Neural cell (in vitro differentiated cells): ENCODE measurements around the gene PARP3. TPM values are rescaled to one million over a fixed set of nuclear protein-coding genes. Genes with fewer than 3 reads are reported as not detected.
"Not testable (repeated sequence)": the region's sequence is repeated elsewhere in the genome, so short reads cannot be mapped to it uniquely, and the experiment has no call there.

Experiments
- H2AFZ ChIP-seq: fragments of 200-600, 300-800 bp; sonication (generic), shearing (Covaris generic); 2 replicates; pipeline ENCODE4 v1.6.0; 2014; ENCODE audit warnings: low read depth, mild to moderate bottlenecking, antibody characterized with exemption, low read length, moderate library complexity
- H3F3A ChIP-seq: fragments of 200-600 bp; shearing (Covaris generic); 2 replicates; pipeline ENCODE4 v1.6.1; 2016; ENCODE audit warnings: mild to moderate bottlenecking, moderate library complexity, mixed read lengths, antibody characterized with exemption, low read length; ENCODE audit not compliant: insufficient read depth, poor library complexity, severe bottlenecking
- H3K27ac ChIP-seq: fragments of 200-600, 300-800 bp; sonication (generic), shearing (Covaris generic); 2 replicates; pipeline ENCODE4 v1.5.1; 2014; ENCODE audit warnings: mild to moderate bottlenecking, low read length, moderate library complexity
- H3K27me3 ChIP-seq: fragments of 300-800, 200-600 bp; sonication (generic), shearing (Covaris generic); 2 replicates; pipeline ENCODE4 v1.6.0; 2014; ENCODE audit warnings: mild to moderate bottlenecking, low read depth, low read length, moderate library complexity; ENCODE audit not compliant: insufficient read depth
- H3K36me3 ChIP-seq: fragments of 300-800, 200-600 bp; sonication (generic), shearing (Covaris generic); 2 replicates; pipeline ENCODE4 v1.5.1; 2014; ENCODE audit warnings: mild to moderate bottlenecking, antibody characterized with exemption, low read length, moderate library complexity; ENCODE audit not compliant: insufficient read depth
- H3K4me2 ChIP-seq: fragments of 300-800, 200-600 bp; sonication (generic), shearing (Covaris generic); 2 replicates; pipeline ENCODE4 v1.6.0; 2014; ENCODE audit warnings: mild to moderate bottlenecking, low read length
- H3K4me3 ChIP-seq: fragments of 300-800, 200-600 bp; sonication (generic), shearing (Covaris generic); 2 replicates; pipeline ENCODE4 v1.5.1; 2014; ENCODE audit warnings: mild to moderate bottlenecking, low read length, moderate library complexity
- H3K79me2 ChIP-seq: fragments of 200-600 bp; shearing (Covaris generic); replicated peaks from 2 replicates; pipeline ENCODE4 v1.6.0; 2014; ENCODE audit warnings: mild to moderate bottlenecking, low read length, moderate library complexity; ENCODE audit not compliant: insufficient read depth
- H3K9ac ChIP-seq: fragments of 300-800, 200-600 bp; sonication (generic), shearing (Covaris generic); 2 replicates; pipeline ENCODE4 v1.6.1; 2016; ENCODE audit warnings: mild to moderate bottlenecking, low read length, mixed read lengths
- H3K9me2 ChIP-seq: fragments of 200-600 bp; shearing (Covaris generic); 2 replicates; pipeline ENCODE4 v1.6.1; 2016; ENCODE audit warnings: mild to moderate bottlenecking, low read length, mixed read lengths; ENCODE audit not compliant: insufficient read depth
- H3K9me3 ChIP-seq: fragments of 200-600, 300-800 bp; sonication (generic), shearing (Covaris generic); 2 replicates; pipeline ENCODE4 v1.6.1; 2016; ENCODE audit warnings: mild to moderate bottlenecking, mixed run types, low read length, moderate library complexity, mixed read lengths
- H4K20me1 ChIP-seq: fragments of 200-600 bp; shearing (Covaris generic); 2 replicates; pipeline ENCODE4 v1.6.1; 2016; ENCODE audit warnings: mild to moderate bottlenecking, mixed run types; ENCODE audit not compliant: insufficient read depth
- EP300 ChIP-seq: fragments of 450-650 bp; conservative IDR thresholded peaks from 2 replicates; pipeline ENCODE4 v1.6.1; 2014; ENCODE audit warnings: antibody characterized with exemption, mild to moderate bottlenecking, moderate library complexity; ENCODE audit not compliant: poor library complexity, severe bottlenecking
- EZH2 ChIP-seq: fragments of 200-600, 300-800 bp; shearing (Covaris generic), sonication (generic); IDR thresholded peaks from 2 replicates; pipeline ENCODE4 v1.6.1; 2014; ENCODE audit warnings: antibody characterized with exemption, low read length, borderline replicate concordance, mild to moderate bottlenecking; ENCODE audit not compliant: insufficient read depth, poor library complexity, severe bottlenecking
- MXI1 ChIP-seq: fragments of 450-650 bp; conservative IDR thresholded peaks from 2 replicates; pipeline ENCODE4 v1.6.1; 2014; ENCODE audit warnings: antibody characterized with exemption, mild to moderate bottlenecking; ENCODE audit not compliant: poor library complexity, severe bottlenecking
- POLR2AphosphoS5 ChIP-seq: IDR thresholded peaks from 2 replicates; pipeline ENCODE4 v1.6.1; 2012
- RAD21 ChIP-seq: fragments of 450-650 bp; conservative IDR thresholded peaks from 2 replicates; pipeline ENCODE4 v1.6.1; 2014; ENCODE audit warnings: antibody characterized with exemption, mild to moderate bottlenecking, moderate library complexity
- SMC3 ChIP-seq: fragments of 450-650 bp; conservative IDR thresholded peaks from 2 replicates; pipeline ENCODE4 v1.6.1; 2014; ENCODE audit warnings: antibody characterized with exemption, mild to moderate bottlenecking, moderate library complexity; ENCODE audit not compliant: poor library complexity
- TAF1 ChIP-seq: IDR thresholded peaks from 2 replicates; pipeline ENCODE4 v1.6.1; 2012; ENCODE audit warnings: low read depth
- polyA plus RNA-seq: library from polyadenylated mRNA; depleted of rRNA; stranded (reverse); fragments of >200 nt; gene quantifications from 2 replicates; pipeline ENCODE4 v1.2.3, GENCODE V29; 2014
- TF ChIP-seq, protein P1 (sequence below): fragments of 450-650 bp; IDR thresholded peaks from 2 replicates; pipeline ENCODE4 v1.5.1; 2014; ENCODE audit warnings: antibody characterized with exemption, mild to moderate bottlenecking, moderate library complexity; ENCODE audit not compliant: poor library complexity, severe bottlenecking
- TF ChIP-seq, protein P2 (sequence below): IDR thresholded peaks from 2 replicates; pipeline ENCODE4 v1.6.1; 2012; ENCODE audit warnings: borderline replicate concordance

The PARP3 gene
- polyA plus RNA-seq, 1 donor from 2014 or later, result 5.3 TPM

DNA sequence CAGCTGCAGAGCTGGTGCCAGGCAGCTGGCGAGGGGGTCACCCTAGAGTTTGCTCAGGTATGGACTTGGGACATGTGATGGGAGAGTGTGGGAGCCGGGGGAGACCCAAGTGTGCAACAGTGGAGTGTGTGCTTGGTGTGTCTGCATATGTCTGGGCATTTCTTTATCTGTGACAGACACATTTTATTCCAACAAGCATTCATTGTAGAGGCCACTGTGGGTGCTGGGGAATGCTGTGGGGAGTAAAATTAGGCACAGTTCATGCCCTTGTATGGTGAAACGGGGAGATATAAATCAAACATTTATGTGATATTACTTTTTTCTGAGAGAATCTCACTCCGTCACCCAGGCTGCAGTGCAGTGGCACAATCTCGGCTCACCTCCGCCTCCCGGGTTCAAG, 45.4 kb downstream of the PARP3 start (continued):
- no peak for TF ChIP-seq EZH2

DNA sequence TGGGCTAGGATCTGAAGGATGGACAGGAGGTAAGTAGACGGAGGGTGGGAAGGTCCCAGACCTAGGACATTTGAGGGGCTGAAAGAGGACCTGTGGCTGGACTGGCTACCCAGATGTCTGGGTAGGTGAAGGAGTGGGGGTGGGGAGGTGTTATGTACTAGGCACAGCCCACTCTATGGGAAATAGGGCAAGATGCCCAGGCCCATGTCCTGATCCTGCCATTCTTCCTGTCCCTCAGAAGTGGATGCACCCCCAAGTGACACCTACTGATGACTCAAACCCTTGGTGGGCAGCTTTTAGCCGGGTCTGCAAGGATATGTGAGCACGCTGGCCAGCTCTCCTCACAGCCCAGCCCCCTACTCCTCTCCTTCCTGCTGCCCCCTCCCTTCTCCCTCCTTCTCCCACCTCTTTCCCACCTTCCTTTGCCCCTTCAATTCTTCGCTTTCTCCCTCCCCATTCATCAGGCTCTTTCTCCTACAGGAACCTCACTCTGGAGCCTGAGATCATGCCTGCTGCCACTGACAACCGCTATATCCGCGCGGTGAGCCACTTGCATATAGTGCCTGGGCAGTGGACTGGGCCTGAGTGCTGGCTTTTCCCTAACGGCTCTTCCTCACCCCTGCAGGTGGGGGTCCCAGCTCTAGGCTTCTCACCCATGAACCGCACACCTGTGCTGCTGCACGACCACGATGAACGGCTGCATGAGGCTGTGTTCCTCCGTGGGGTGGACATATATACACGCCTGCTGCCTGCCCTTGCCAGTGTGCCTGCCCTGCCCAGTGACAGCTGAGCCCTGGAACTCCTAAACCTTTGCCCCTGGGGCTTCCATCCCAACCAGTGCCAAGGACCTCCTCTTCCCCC, 46.4 kb downstream of the PARP3 start:
- no peaks in the 10 kb centered on the region for H3K36me3 ChIP-seq
- H4K20me1 ChIP-seq, result no peaks in the 10 kb centered on the region
- H2AFZ ChIP-seq, result no peak overlapping the region
- no peak for TF ChIP-seq EP300
- no peak for TF ChIP-seq TAF1
- TF ChIP-seq RAD21, result no peak
- TF ChIP-seq SMC3, result no peak
- no peak for TF ChIP-seq EZH2
- TF ChIP-seq MXI1, result no peak
- TF ChIP-seq, protein P1, sequence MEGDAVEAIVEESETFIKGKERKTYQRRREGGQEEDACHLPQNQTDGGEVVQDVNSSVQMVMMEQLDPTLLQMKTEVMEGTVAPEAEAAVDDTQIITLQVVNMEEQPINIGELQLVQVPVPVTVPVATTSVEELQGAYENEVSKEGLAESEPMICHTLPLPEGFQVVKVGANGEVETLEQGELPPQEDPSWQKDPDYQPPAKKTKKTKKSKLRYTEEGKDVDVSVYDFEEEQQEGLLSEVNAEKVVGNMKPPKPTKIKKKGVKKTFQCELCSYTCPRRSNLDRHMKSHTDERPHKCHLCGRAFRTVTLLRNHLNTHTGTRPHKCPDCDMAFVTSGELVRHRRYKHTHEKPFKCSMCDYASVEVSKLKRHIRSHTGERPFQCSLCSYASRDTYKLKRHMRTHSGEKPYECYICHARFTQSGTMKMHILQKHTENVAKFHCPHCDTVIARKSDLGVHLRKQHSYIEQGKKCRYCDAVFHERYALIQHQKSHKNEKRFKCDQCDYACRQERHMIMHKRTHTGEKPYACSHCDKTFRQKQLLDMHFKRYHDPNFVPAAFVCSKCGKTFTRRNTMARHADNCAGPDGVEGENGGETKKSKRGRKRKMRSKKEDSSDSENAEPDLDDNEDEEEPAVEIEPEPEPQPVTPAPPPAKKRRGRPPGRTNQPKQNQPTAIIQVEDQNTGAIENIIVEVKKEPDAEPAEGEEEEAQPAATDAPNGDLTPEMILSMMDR, result no peak
- TF ChIP-seq, protein P2, sequence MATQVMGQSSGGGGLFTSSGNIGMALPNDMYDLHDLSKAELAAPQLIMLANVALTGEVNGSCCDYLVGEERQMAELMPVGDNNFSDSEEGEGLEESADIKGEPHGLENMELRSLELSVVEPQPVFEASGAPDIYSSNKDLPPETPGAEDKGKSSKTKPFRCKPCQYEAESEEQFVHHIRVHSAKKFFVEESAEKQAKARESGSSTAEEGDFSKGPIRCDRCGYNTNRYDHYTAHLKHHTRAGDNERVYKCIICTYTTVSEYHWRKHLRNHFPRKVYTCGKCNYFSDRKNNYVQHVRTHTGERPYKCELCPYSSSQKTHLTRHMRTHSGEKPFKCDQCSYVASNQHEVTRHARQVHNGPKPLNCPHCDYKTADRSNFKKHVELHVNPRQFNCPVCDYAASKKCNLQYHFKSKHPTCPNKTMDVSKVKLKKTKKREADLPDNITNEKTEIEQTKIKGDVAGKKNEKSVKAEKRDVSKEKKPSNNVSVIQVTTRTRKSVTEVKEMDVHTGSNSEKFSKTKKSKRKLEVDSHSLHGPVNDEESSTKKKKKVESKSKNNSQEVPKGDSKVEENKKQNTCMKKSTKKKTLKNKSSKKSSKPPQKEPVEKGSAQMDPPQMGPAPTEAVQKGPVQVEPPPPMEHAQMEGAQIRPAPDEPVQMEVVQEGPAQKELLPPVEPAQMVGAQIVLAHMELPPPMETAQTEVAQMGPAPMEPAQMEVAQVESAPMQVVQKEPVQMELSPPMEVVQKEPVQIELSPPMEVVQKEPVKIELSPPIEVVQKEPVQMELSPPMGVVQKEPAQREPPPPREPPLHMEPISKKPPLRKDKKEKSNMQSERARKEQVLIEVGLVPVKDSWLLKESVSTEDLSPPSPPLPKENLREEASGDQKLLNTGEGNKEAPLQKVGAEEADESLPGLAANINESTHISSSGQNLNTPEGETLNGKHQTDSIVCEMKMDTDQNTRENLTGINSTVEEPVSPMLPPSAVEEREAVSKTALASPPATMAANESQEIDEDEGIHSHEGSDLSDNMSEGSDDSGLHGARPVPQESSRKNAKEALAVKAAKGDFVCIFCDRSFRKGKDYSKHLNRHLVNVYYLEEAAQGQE, result no peak
- no peak for TF ChIP-seq POLR2AphosphoS5
- no peak overlapping the region for H3K4me3 ChIP-seq
- no peak overlapping the region for H3K27ac ChIP-seq
- H3K9ac ChIP-seq, result no peak overlapping the region
- H3F3A ChIP-seq, result no peaks in the 10 kb centered on the region
- no peaks in the 10 kb centered on the region for H3K9me2 ChIP-seq
- H3K27me3 ChIP-seq, result no peaks in the 10 kb centered on the region
- no peaks in the 10 kb centered on the region for H3K9me3 ChIP-seq
- no peaks in the 10 kb centered on the region for H3K79me2 ChIP-seq
- H3K4me2 ChIP-seq, result no peak overlapping the region

DNA sequence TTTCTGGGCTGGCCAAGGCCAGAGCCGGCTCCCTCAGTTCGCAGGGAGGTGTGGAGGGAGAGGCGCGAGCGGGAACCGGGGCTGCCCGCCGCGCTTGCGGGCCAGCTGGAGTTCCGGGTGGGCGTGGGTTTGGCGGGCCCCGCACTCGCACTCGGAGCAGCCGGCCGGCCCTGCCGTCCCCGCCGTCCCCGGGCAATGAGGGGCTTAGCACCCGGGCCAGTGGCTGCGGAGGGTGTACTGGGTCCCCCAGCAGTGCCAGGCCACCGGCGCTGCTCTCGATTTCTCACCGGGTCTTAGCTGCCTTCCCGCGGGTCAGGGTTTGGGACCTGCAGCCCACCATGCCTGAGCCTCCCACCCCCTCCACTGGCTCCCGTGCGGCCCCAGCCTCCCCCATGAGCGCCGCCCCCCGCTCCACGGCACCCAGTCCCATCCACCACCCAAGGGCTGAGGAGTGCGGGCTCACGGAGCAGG, 48.4 kb downstream of the PARP3 start:
- not testable (repeated sequence) for H4K20me1 ChIP-seq, H3K27me3 ChIP-seq, H3K27ac ChIP-seq, H3F3A ChIP-seq, H3K79me2 ChIP-seq, H3K4me2 ChIP-seq, H3K9me3 ChIP-seq, H2AFZ ChIP-seq, H3K9me2 ChIP-seq, H3K36me3 ChIP-seq, H3K9ac ChIP-seq, H3K4me3 ChIP-seq
